Panc1 (cell line): Measurements from ENCODE around the gene RASGEF1C. TPM values are rescaled to one million over a fixed set of nuclear protein-coding genes. Genes with fewer than 3 reads are reported as not detected.
A peak's percentile ranks its signal among the peaks of the same experiment; 100 is the strongest.

ENCODE experiments used
- ATAC-seq: fragments of 200-7000 bp; cut with Tn5 transposase; 2 replicates; pipeline ENCODE4 v1.9.1; 2020; ENCODE audit warnings: mild to moderate bottlenecking, moderate library complexity
- BruUV-seq: library from RNA; stranded (reverse); fragments of 400-500 nt; replicated peaks from 2 replicates; lab custom pipeline; 2021; lab: Mats Ljungman, UMichigan
- CTCF ChIA-PET: fragments of 300-600 bp; sonication (Branson Sonifier 250); formaldehyde crosslinking; loops from one replicate; lab custom pipeline; 2022; ENCODE audit warnings: antibody characterized with exemption; lab: Charles Lee
- POLR2A ChIA-PET: fragments of 300-600 bp; sonication (Branson Sonifier 250); formaldehyde crosslinking; loops from one replicate; lab custom pipeline; 2022; ENCODE audit warnings: antibody characterized with exemption; lab: Charles Lee
- DNase-seq: peaks from one replicate; pipeline ENCODE4 v3.0.0-alpha.2; 2010; ENCODE audit warnings: low read depth, low spot score
- H3K27ac ChIP-seq: 2 replicates; pipeline ENCODE4 v1.5.1; 2011; ENCODE audit warnings: mild to moderate bottlenecking, low read length, inconsistent platforms
- H3K27me3 ChIP-seq: fragments of 200-500 bp; sonication (Bioruptor generic); 2 replicates; pipeline ENCODE4 v1.6.0; 2014; ENCODE audit warnings: low read length, inconsistent platforms; ENCODE audit not compliant: control insufficient read depth, insufficient read depth
- H3K36me3 ChIP-seq: fragments of 200-500 bp; sonication (Bioruptor generic); 2 replicates; pipeline ENCODE4 v1.5.1; 2014; ENCODE audit warnings: inconsistent platforms, mild to moderate bottlenecking, low read length, moderate library complexity; ENCODE audit not compliant: control insufficient read depth, insufficient read depth
- H3K4me1 ChIP-seq: 2 replicates; pipeline ENCODE4 v1.5.1; 2011; ENCODE audit warnings: inconsistent platforms, mild to moderate bottlenecking, low read length, moderate library complexity; ENCODE audit not compliant: control insufficient read depth, insufficient read depth
- H3K4me3 ChIP-seq, 2 experiments: 2 replicates each; pipeline ENCODE4 v1.5.1; 2011 to 2012; ENCODE audit warnings: low read depth in 2 of 2, low read length in 2 of 2, mild to moderate bottlenecking in 2 of 2, inconsistent platforms in 1 of 2, moderate library complexity in 1 of 2
- H3K9me3 ChIP-seq: fragments of 200-500 bp; sonication (Bioruptor generic); 2 replicates; pipeline ENCODE4 v1.5.1; 2014; ENCODE audit warnings: low read depth, mild to moderate bottlenecking, inconsistent platforms, low read length, moderate library complexity; ENCODE audit not compliant: control insufficient read depth, insufficient read depth
- POLR2AphosphoS5 ChIP-seq: IDR thresholded peaks from 2 replicates; pipeline ENCODE4 v1.6.1; 2012; ENCODE audit warnings: mild to moderate bottlenecking, low read depth, low read length, moderate library complexity
- REST ChIP-seq, 2 experiments: IDR thresholded peaks; 2 replicates each; pipeline ENCODE4 v1.6.1; 2011 to 2012; ENCODE audit warnings: low read depth in 2 of 2, control low read depth in 1 of 2, low read length in 1 of 2, mild to moderate bottlenecking in 1 of 2, moderate library complexity in 1 of 2; ENCODE audit not compliant: insufficient read depth in 1 of 2
- SIN3A ChIP-seq: IDR thresholded peaks from 2 replicates; pipeline ENCODE4 v1.6.1; 2012; ENCODE audit warnings: low read depth, mild to moderate bottlenecking, low read length, moderate library complexity, borderline replicate concordance; ENCODE audit not compliant: insufficient read depth
- TCF7L2 ChIP-seq: IDR thresholded peaks from 2 replicates; pipeline ENCODE4 v1.6.1; 2011; ENCODE audit warnings: mild to moderate bottlenecking, low read depth, low read length, inconsistent platforms
- in situ Hi-C: cut with HindIII; loops from 2 replicates; pipeline ENCODE4 v1.10.0; 2016; ENCODE audit warnings: low sequenced_read_pairs, low pct_unique_long_range_greater_than_20kb
- intact Hi-C: fragments of 100-400 bp; cut with micrococcal nuclease; formaldehyde crosslinking; loops from one replicate; pipeline ENCODE4 v1.10.0; 2022; ENCODE audit not compliant: unreplicated experiment
- total RNA-seq: library from RNA; stranded (reverse); gene quantifications from one replicate; pipeline ENCODE4 v1.2.1, GENCODE V29; 2021; ENCODE audit not compliant: unreplicated experiment
- TF ChIP-seq, protein P1 (sequence below): fragments of 450-650 bp; IDR thresholded peaks from 2 replicates; pipeline ENCODE4 v1.5.1; 2017; ENCODE audit warnings: mild to moderate bottlenecking

Gene RASGEF1C
- total RNA-seq, 1 experiment from 2014 or later, result 0.49 TPM

- DNase-seq (no peak), ATAC-seq (peak; percentile 86)
- no TSS peak for BruUV-seq
- Histone ChIP-seq H3K36me3 (no peaks in the 10 kb centered on the region), H3K4me3 (no peak overlapping the region), H3K4me1 (no peaks in the 10 kb centered on the region), H3K27ac (no peak overlapping the region), H3K9me3 (no peaks in the 10 kb centered on the region), H3K27me3 (no peaks in the 10 kb centered on the region)
- TF ChIP-seq, protein P1, sequence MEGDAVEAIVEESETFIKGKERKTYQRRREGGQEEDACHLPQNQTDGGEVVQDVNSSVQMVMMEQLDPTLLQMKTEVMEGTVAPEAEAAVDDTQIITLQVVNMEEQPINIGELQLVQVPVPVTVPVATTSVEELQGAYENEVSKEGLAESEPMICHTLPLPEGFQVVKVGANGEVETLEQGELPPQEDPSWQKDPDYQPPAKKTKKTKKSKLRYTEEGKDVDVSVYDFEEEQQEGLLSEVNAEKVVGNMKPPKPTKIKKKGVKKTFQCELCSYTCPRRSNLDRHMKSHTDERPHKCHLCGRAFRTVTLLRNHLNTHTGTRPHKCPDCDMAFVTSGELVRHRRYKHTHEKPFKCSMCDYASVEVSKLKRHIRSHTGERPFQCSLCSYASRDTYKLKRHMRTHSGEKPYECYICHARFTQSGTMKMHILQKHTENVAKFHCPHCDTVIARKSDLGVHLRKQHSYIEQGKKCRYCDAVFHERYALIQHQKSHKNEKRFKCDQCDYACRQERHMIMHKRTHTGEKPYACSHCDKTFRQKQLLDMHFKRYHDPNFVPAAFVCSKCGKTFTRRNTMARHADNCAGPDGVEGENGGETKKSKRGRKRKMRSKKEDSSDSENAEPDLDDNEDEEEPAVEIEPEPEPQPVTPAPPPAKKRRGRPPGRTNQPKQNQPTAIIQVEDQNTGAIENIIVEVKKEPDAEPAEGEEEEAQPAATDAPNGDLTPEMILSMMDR, result peak; percentile 89
- TF ChIP-seq SIN3A, result no peak
- CTCF ChIA-PET, result interaction anchor here (0.7 to 1.5 kb wide), 6 partner anchors 8 to 353 kb away, joined by 3 to 11 read pairs (median 3); partner anchors contain the start of gene RASGEF1C
- intact Hi-C loops (no loop called here), in situ Hi-C loops (no loop called here)
- POLR2A ChIA-PET, result interaction anchor here (0.7 kb wide), 1 partner anchor 11 kb away, joined by 12 read pairs; no protein-coding TSS in a partner anchor
These were observed 91.8 kb downstream of the RASGEF1C start for GRCh38 chr5:180117000-180117725.

DNA sequence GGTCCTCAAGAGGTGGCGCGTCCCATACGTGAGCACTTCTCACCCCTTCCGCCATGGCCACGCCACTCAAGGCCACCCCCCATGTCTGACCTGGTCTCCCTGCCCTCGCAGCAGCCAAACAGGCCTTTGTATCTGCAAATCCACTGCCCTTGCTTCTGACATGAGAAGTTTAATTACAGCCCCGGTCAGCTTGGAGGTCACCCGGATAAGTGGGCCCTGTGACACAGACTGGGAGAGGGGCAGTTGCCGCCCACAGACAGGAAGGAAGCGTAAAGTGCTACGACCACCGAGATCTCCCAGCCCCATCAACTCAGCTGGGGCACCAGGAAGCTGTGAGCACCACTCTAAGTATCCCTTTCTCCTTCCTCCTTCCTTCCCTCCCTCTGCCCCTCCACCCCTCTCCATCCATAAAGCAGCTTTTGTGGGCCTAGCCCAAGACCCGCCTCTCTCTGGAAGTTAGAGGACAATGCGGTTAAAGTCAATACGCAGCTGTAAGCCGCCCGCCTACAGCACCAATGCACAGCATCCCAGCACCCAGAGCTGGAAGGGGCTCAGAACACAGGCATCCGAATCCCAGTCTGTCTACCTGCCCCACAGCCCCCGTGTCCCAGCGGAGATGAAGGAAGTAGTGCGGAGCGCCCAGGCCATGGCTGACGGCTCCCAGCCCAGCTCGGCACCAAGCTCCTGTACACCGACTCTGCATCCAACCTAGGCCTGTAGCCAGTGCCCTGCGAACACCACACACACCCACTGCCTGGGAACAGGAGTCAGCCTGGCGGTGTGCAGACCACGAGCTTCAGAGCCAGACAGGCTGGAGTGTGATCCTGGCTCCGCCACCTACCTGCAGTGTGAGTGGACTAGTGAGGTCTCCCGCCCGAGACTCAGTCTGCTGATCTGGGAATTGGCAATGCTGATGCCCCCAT, 92.7 kb downstream of the RASGEF1C start:
- in situ Hi-C loops, result no loop called here
- intact Hi-C loops, result no loop called here
- POLR2A ChIA-PET, result no interaction called here

DNA sequence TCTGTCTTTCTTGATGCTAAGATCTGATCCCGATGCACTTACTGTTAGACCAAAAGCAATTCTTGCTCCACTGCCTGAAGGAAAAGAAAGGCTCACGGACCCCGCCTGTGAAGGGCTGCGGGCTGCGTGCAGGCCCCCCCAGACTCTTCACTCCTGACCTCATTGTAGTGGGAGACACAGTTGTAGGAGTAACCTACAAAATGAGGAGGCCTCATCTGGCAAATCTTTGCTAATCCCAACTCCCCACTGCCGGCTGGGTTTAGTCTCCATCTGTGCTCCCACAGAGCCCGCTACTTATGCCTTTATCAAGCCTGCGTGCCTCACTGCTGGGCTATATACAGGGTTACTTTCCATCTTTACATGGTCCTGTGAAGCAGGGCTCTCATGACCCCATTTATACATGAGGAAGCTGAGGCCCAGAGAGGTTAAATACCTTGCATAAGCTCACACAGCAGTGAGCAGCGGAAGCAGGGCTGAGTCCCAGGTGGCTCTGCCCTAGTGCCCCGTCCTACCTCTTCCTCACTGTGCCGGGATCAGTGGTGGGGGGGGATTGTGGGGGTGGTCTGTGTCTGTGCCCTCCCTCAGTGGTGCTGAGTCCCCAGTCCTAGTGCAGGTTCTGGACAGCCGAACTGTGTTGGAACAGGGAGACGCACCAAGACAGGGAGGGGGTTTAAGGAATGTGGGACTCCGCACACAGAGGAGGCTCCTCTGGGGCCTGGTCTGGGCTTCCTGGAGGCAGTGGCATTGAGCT, 93.5 kb downstream of the RASGEF1C start:
- Histone ChIP-seq H3K27me3 (no peaks in the 10 kb centered on the region), H3K36me3 (no peaks in the 10 kb centered on the region), H3K4me1 (no peaks in the 10 kb centered on the region), H3K27ac (no peak overlapping the region), H3K9me3 (no peaks in the 10 kb centered on the region), H3K4me3 (no peak overlapping the region)
- no peak for ATAC-seq
- in situ Hi-C loops, result no loop called here
- intact Hi-C loops, result no loop called here
- no peak for DNase-seq
- CTCF ChIA-PET, result no interaction called here
- no TSS peak for BruUV-seq
- POLR2A ChIA-PET, result interaction anchor here (0.7 kb wide), 1 partner anchor 169 kb away, joined by 4 read pairs; no protein-coding TSS in a partner anchor
- TF ChIP-seq, protein P1, result no peak
- TF ChIP-seq POLR2AphosphoS5, result no peak
- TF ChIP-seq TCF7L2, result no peak
- TF ChIP-seq SIN3A, result no peak
- TF ChIP-seq REST (IDR thresholded peaks at IDR 0.05; ENCODE audit: insufficient read depth in 1 of 2, low read depth in 2 of 2, low read length in 1 of 2), result no peak

More for the DNA sequence above, 92.7 kb downstream of the RASGEF1C start:
- Histone ChIP-seq H3K27me3 (no peaks in the 10 kb centered on the region), H3K4me1 (no peaks in the 10 kb centered on the region), H3K4me3 (no peak overlapping the region), H3K27ac (no peak overlapping the region), H3K36me3 (no peaks in the 10 kb centered on the region), H3K9me3 (no peaks in the 10 kb centered on the region)
- DNase-seq, result no peak
- CTCF ChIA-PET, result interaction anchor here (0.7 to 1.5 kb wide), 6 partner anchors 9 to 354 kb away, joined by 3 to 11 read pairs (median 3); partner anchors contain the start of gene RASGEF1C
- peak; percentile 37 for ATAC-seq
- no TSS peak for BruUV-seq
- no peak for TF ChIP-seq SIN3A
